Coronary artery (tissue), 2 donors: ENCODE results near the gene SRCAP.
"Not testable (repeated sequence)": the region's sequence is repeated elsewhere in the genome, so short reads cannot be mapped to it uniquely, and the experiment has no call there.

ENCODE experiments used
- DNase-seq: peaks from one replicate; pipeline ENCODE4 v3.0.0-alpha.2; 2017; ENCODE audit warnings: low spot score
- H3K27ac ChIP-seq, 2 donors: fragments of 200-600 bp; sonication (generic); one replicate each; pipeline ENCODE4 v1.5.1; 2016 to 2019
- H3K4me3 ChIP-seq: fragments of 200-600 bp; sonication (generic); 2 replicates; pipeline ENCODE4 v1.5.1; 2016; ENCODE audit warnings: mild to moderate bottlenecking, moderate library complexity
- TF ChIP-seq, protein P1 (sequence below): fragments of 200-600 bp; sonication (generic); IDR thresholded peaks from one replicate; pipeline ENCODE4 v1.5.1; 2019; ENCODE audit warnings: antibody characterized with exemption

The SRCAP gene

DNA sequence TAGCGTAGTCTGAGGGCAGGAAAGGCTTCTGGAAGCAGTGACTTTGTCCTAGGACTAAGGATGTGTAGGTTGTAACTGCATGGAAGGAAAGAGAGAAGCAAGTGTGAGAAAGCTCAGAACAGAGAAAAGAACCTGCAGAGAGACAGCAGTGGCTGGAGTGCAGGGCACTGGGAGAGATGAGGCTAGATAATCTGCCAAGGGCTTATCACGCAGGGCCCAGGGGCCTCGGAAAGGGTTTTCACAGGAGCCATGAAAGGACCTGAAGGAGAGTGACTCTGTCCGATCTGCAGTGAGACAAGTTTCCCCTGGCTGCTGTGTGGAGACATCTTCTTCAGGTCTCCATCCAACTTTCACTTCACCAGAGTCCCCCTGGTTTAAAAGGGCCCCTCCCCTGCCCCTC is 7.1 kb upstream of the SRCAP start:
- H3K4me3 ChIP-seq, result no peak overlapping the region
- TF ChIP-seq, protein P1, sequence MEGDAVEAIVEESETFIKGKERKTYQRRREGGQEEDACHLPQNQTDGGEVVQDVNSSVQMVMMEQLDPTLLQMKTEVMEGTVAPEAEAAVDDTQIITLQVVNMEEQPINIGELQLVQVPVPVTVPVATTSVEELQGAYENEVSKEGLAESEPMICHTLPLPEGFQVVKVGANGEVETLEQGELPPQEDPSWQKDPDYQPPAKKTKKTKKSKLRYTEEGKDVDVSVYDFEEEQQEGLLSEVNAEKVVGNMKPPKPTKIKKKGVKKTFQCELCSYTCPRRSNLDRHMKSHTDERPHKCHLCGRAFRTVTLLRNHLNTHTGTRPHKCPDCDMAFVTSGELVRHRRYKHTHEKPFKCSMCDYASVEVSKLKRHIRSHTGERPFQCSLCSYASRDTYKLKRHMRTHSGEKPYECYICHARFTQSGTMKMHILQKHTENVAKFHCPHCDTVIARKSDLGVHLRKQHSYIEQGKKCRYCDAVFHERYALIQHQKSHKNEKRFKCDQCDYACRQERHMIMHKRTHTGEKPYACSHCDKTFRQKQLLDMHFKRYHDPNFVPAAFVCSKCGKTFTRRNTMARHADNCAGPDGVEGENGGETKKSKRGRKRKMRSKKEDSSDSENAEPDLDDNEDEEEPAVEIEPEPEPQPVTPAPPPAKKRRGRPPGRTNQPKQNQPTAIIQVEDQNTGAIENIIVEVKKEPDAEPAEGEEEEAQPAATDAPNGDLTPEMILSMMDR, result no peak
- no peak for DNase-seq
- no peak overlapping the region for H3K27ac ChIP-seq

DNA sequence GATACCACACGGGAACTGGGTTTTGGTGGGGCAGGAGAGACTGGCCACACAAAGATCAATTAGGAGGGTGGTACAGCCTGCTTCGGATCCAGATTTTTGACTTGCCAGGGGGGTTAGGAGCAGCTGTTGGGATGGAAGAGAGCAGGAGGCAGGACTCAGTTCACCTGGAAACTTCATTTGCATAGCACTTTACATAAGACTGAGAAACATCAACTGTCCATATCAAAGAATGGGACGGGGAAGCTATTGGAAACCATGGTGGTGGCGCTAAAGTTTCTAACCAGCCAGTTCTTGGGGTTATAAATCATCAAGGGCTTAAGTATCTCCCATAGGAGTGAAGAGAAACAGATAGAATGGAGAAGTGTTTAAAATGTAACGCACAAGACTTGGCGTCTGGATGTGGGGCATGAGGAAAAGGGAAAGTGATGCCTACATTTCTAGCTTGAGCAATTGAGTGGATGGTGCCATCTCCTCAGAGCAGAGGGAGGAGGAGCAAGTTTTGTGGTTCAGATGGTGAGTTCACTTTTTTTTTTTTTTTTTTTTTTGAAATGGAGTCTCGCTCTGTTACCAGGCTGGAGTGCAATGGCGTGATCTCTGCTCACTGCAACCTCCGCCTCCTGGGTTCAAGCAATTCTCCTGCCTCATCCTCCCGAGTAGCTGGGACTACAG is 6.4 kb upstream of the SRCAP start:
- TF ChIP-seq, protein P1, result no peak
- H3K4me3 ChIP-seq, result no peak overlapping the region

DNA sequence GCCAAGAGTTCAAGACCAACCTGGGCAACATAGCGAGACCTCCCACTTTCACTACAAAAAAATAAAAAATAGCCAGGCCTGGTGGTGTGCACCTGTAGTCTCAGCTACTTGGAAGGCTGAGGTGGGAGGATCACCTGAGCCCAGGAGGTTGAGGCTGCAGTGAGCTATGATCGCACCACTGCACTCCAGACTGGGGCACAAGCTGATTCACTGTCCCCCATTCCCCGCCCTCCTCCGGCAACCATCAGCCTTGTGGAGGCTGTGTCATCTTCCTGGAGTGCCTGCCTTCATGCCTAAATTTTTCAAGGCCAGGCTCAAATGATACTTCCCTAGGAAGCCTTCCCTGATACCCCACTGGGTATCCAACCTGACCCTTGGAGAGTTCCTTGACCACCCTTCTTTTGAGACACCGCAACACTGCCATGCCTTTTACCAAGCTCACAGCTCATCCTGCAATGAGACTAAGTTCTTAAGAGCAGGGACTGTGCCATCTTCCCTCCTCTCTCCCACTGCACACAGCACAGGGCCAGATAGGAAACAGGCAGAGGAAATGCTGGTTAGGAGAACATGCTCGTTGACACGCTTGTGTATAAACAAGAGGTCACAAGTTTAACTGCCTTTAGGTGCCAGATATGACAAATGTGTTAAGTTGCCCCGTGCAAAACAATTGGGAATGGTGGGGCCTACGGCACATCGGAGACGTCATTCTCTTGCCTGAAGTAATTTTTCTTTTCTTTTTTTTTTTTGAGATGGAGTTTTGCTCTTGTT is 3.9 kb upstream of the SRCAP start:
- TF ChIP-seq, protein P1, result no peak
- Histone ChIP-seq H3K4me3 (no peak overlapping the region), H3K27ac (no peak overlapping the region)
- no peak for DNase-seq

More for the DNA sequence above, 6.4 kb upstream of the SRCAP start:
- H3K27ac ChIP-seq, result no peak overlapping the region
- no peak for DNase-seq

DNA sequence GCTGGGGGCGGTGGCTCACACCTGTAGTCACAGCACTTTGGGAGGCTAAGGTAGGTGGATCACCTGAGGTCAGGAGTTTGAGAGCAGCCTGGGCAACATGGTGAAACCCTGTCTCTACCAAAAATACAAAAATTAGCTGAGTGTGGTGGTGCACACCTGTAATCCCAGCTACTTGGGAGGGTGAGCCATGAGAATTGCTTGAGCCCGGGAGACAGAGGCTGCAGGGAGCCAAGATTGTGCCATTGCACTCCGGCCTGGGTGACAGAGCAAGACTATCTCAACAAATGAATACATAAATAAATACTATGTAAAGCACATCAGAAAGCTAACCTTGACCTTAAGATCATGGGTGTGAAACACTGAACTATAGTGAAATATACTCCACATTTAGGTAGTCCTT is 2.3 kb upstream of the SRCAP start:
- H3K27ac ChIP-seq, DNase-seq, H3K4me3 ChIP-seq: not testable (repeated sequence)

DNA sequence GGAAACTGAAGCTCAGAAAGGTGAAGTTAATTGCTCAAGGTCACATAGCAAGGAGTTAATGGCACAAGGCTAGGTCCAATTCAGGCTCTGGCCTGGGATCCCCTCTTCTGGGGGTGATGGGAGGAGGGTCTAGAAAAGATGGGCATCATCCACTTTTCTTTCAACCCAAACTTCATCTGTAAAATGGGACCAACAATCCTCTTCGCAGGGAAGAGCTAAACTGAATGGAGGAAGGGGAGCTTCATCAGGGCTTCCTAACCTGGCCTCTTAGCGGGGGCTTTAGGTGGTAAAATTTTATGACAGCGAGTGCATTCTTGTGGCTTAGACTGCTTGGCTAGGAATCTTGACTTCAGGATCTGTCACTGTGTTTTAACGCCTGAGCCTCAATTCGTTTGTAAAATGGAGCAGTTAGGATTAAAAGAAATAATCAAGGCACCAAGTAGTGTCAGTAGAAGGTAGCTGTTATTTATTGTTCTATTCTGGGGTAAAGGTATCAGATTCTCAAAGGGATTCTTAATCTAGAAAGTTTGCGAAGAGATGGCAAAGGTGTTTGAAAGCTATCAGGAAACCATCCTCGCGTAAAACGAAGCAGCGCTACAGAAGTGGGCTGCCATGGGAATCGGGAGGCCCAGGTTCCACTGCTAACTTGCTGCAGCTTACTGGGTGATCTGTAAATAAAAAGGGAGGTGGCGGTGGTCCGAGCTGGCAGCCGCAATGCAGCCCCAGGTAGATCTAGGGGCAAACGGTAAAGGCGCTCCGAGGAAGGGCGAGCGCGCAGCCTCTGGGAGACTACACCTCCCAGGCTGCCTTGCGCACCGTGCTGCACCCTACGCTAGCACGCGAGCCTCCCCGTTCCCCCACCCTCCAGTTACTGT is 1.5 kb upstream of the SRCAP start:
- no peak for DNase-seq
- H3K4me3 ChIP-seq, result peak overlapping the region; percentile 100
- H3K27ac ChIP-seq, result peak overlapping the region; percentile 100
- TF ChIP-seq, protein P1, result no peak

DNA sequence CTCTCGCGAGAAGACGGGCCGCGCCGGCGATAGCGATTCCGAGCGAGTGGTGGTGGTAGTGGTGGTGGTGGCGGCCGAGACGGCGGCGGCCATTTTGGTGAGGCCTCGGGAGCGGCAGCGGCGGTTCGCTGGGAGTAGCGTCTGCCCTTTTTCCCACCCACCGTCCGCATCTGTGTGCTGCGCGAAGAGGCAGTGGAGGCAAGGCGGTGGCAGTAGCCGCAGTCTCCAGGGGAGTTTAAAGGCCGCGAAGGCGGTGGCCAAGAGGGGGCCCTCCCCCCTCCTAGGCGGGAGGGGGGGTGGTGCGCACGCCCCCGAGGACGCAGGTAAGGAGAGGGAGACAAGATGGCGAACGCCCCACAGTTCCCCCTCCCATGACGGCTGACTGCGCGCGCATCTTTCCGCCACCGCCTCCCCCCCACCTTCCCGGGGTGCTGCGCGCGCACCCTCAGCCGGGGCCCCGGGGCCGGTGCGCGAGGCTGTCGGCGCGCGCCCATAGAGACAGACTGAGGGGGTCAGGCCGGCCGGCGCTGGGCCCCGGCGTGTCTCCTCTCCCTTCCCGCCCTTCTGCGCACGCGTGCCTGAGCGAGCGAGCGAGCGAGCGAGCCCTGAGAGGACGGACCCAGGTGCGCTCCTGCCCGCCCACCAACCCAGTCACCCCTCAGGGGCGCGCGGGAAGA is 694 bp upstream of the SRCAP start:
- peak; percentile 99 for DNase-seq
- TF ChIP-seq, protein P1, result no peak
- H3K4me3 ChIP-seq, result peak overlapping the region; percentile 100
- H3K27ac ChIP-seq, result peak overlapping the region; percentile 100
